HEK293 (cell line): ENCODE results near the gene COQ8B.

Experiments
- CTCF ChIA-PET: fragments of 350-600 bp; formaldehyde crosslinking; extraction: SDS; loops from one replicate; lab custom pipeline; 2021; ENCODE audit warnings: antibody characterized with exemption; lab: Yijun Ruan, JAX
- POLR2A ChIA-PET: fragments of 300-600 bp; formaldehyde crosslinking; extraction: SDS; loops from one replicate; lab custom pipeline; 2020; ENCODE audit warnings: antibody characterized with exemption, inconsistent platforms; lab: Yijun Ruan, JAX
- H3K27ac ChIP-seq: fragments of 200-500 bp; sonication (Bioruptor generic); 2 replicates; pipeline ENCODE4 v1.5.1; 2014; ENCODE audit warnings: low read depth, low read length, control low read depth, inconsistent platforms; ENCODE audit errors: extremely low read depth
- H3K36me3 ChIP-seq, 2 experiments: fragments of 200-500 bp in 1 of 2; sonication (Bioruptor generic) in 1 of 2; 1 replicate in 1 of 2; 2 replicates in 1 of 2; pipeline ENCODE4 v1.5.1; 2014 to 2017; ENCODE audit warnings: inconsistent platforms in 2 of 2, low read length in 2 of 2; ENCODE audit not compliant: control insufficient read depth in 2 of 2, insufficient read depth in 1 of 2
- H3K4me1 ChIP-seq: fragments of 200-500 bp; sonication (Bioruptor generic); 2 replicates; pipeline ENCODE4 v1.5.1; 2014; ENCODE audit warnings: mild to moderate bottlenecking, low read length, inconsistent platforms; ENCODE audit not compliant: control insufficient read depth, insufficient read depth
- H3K4me3 ChIP-seq: 2 replicates; pipeline ENCODE4 v1.5.1; 2011; ENCODE audit warnings: low read depth, mild to moderate bottlenecking, control low read depth, low read length, moderate library complexity
- H3K9me3 ChIP-seq: fragments of 200-500 bp; sonication (Bioruptor generic); 2 replicates; pipeline ENCODE4 v1.5.1; 2014; ENCODE audit warnings: low read depth, low read length, inconsistent platforms; ENCODE audit not compliant: control insufficient read depth, insufficient read depth
- ATF2 ChIP-seq: fragments of 450-650 bp; formaldehyde crosslinking; IDR thresholded peaks from 2 replicates; pipeline ENCODE4 v1.5.1; 2016; ENCODE audit warnings: missing biosample characterization, missing genetic modification characterization, low read depth
- PBX3 ChIP-seq: sonication (generic); formaldehyde crosslinking; IDR thresholded peaks from 2 replicates; pipeline ENCODE4 v1.8.1; 2022; ENCODE audit warnings: mild to moderate bottlenecking, moderate library complexity, missing genetic modification reagents
- REST ChIP-seq: fragments of 450-650 bp; formaldehyde crosslinking; IDR thresholded peaks from 2 replicates; pipeline ENCODE4 v1.5.1; 2016; ENCODE audit warnings: missing biosample characterization, missing genetic modification characterization
- SCRT1 ChIP-seq: fragments of 450-650 bp; formaldehyde crosslinking; IDR thresholded peaks from 2 replicates; pipeline ENCODE4 v1.5.1; 2016; ENCODE audit warnings: missing biosample characterization, missing genetic modification characterization, borderline replicate concordance
- SCRT2 ChIP-seq: fragments of 450-650 bp; formaldehyde crosslinking; IDR thresholded peaks from 2 replicates; pipeline ENCODE4 v1.5.1; 2016; ENCODE audit warnings: missing biosample characterization, missing genetic modification characterization
- SP3 ChIP-seq: fragments of 450-650 bp; formaldehyde crosslinking; IDR thresholded peaks from 2 replicates; pipeline ENCODE4 v1.5.1; 2016; ENCODE audit warnings: missing biosample characterization, missing genetic modification characterization
- TCF7L2 ChIP-seq: IDR thresholded peaks from 2 replicates; pipeline ENCODE4 v1.6.1; 2011; ENCODE audit warnings: low read depth, mild to moderate bottlenecking, inconsistent platforms, low read length, moderate library complexity, borderline replicate concordance
- WT1 ChIP-seq: fragments of 450-650 bp; formaldehyde crosslinking; IDR thresholded peaks from 2 replicates; pipeline ENCODE4 v1.5.1; 2016; ENCODE audit warnings: missing biosample characterization, missing genetic modification characterization
- ZBTB21 ChIP-seq: fragments of 450-650 bp; formaldehyde crosslinking; IDR thresholded peaks from 2 replicates; pipeline ENCODE4 v1.5.1; 2017; ENCODE audit warnings: missing biosample characterization, missing genetic modification characterization
- ZBTB48 ChIP-seq: fragments of 450-650 bp; formaldehyde crosslinking; IDR thresholded peaks from 2 replicates; pipeline ENCODE4 v1.5.1; 2016; ENCODE audit warnings: missing biosample characterization, missing genetic modification characterization
- ZFHX2 ChIP-seq: fragments of 450-650 bp; formaldehyde crosslinking; conservative IDR thresholded peaks from 2 replicates; pipeline ENCODE4 v1.5.1; 2016; ENCODE audit warnings: missing biosample characterization, missing genetic modification characterization
- ZNF174 ChIP-seq: fragments of 450-650 bp; formaldehyde crosslinking; IDR thresholded peaks from 2 replicates; pipeline ENCODE4 v1.5.0; 2017; ENCODE audit warnings: missing biosample characterization, mild to moderate bottlenecking, missing genetic modification characterization
- ZNF184 ChIP-seq: fragments of 450-650 bp; IDR thresholded peaks from 2 replicates; pipeline ENCODE4 v1.5.1; 2018; ENCODE audit warnings: missing biosample characterization, mild to moderate bottlenecking, missing genetic modification characterization
- ZNF19 ChIP-seq: fragments of 450-650 bp; formaldehyde crosslinking; IDR thresholded peaks from 2 replicates; pipeline ENCODE4; 2016; ENCODE audit warnings: missing biosample characterization, missing genetic modification characterization, low read depth
- ZNF239 ChIP-seq: fragments of 450-650 bp; formaldehyde crosslinking; IDR thresholded peaks from 2 replicates; pipeline ENCODE4 v1.5.1; 2016; ENCODE audit warnings: missing biosample characterization, missing genetic modification characterization
- ZNF335 ChIP-seq: fragments of 450-650 bp; formaldehyde crosslinking; conservative IDR thresholded peaks from 2 replicates; pipeline ENCODE4 v1.5.1; 2016; ENCODE audit warnings: missing biosample characterization, missing genetic modification characterization
- ZNF362 ChIP-seq: fragments of 450-650 bp; formaldehyde crosslinking; IDR thresholded peaks from 2 replicates; pipeline ENCODE4 v1.5.1; 2016; ENCODE audit warnings: missing biosample characterization, missing genetic modification characterization
- ZNF404 ChIP-seq: fragments of 450-650 bp; formaldehyde crosslinking; IDR thresholded peaks from 2 replicates; pipeline ENCODE4 v1.5.1; 2017; ENCODE audit warnings: missing biosample characterization, missing genetic modification characterization
- ZNF473 ChIP-seq: fragments of 450-650 bp; formaldehyde crosslinking; IDR thresholded peaks from 2 replicates; pipeline ENCODE4 v1.5.1; 2017; ENCODE audit warnings: missing biosample characterization, missing genetic modification characterization
- ZNF488 ChIP-seq: fragments of 450-650 bp; formaldehyde crosslinking; IDR thresholded peaks from 2 replicates; pipeline ENCODE4 v1.5.1; 2016; ENCODE audit warnings: missing biosample characterization, missing genetic modification characterization
- ZNF514 ChIP-seq: fragments of 450-650 bp; formaldehyde crosslinking; IDR thresholded peaks from 2 replicates; pipeline ENCODE4 v1.5.1; 2016; ENCODE audit warnings: missing biosample characterization, missing genetic modification characterization
- ZNF530 ChIP-seq: fragments of 450-650 bp; formaldehyde crosslinking; IDR thresholded peaks from 2 replicates; pipeline ENCODE4 v1.5.1; 2016; ENCODE audit warnings: low read depth, missing biosample characterization, missing genetic modification characterization
- ZNF544 ChIP-seq: fragments of 450-650 bp; formaldehyde crosslinking; IDR thresholded peaks from 2 replicates; pipeline ENCODE4 v1.5.0; 2017; ENCODE audit warnings: missing biosample characterization, missing genetic modification characterization
- ZNF585B ChIP-seq: fragments of 450-650 bp; formaldehyde crosslinking; IDR thresholded peaks from 2 replicates; pipeline ENCODE4 v1.5.1; 2016; ENCODE audit warnings: missing biosample characterization, missing genetic modification characterization
- ZNF596 ChIP-seq: fragments of 450-650 bp; IDR thresholded peaks from 2 replicates; pipeline ENCODE4 v1.5.0; 2018; ENCODE audit warnings: missing biosample characterization, mild to moderate bottlenecking, missing genetic modification characterization, moderate library complexity
- ZNF629 ChIP-seq: fragments of 450-650 bp; formaldehyde crosslinking; IDR thresholded peaks from 2 replicates; pipeline ENCODE4 v1.5.1; 2017; ENCODE audit warnings: missing biosample characterization, missing genetic modification characterization
- ZNF837 ChIP-seq: fragments of 450-650 bp; formaldehyde crosslinking; IDR thresholded peaks from 2 replicates; pipeline ENCODE4 v1.5.1; 2016; ENCODE audit warnings: missing biosample characterization, missing genetic modification characterization
- ZSCAN30 ChIP-seq: fragments of 450-650 bp; IDR thresholded peaks from 2 replicates; pipeline ENCODE4 v1.5.1; 2018; ENCODE audit warnings: missing biosample characterization, mild to moderate bottlenecking, missing genetic modification characterization, moderate library complexity
- TF ChIP-seq, protein P1 (sequence below): fragments of 450-650 bp; formaldehyde crosslinking; IDR thresholded peaks from 2 replicates; pipeline ENCODE4 v1.5.1; 2017; ENCODE audit warnings: missing biosample characterization, mild to moderate bottlenecking, missing genetic modification characterization, moderate library complexity

COQ8B gene

GRCh38 chr19:40744554-40745401, 28.1 kb upstream of the COQ8B start (continued):
- TF ChIP-seq ZNF184 (no peak), ZNF530 (tag by site-specific recombination) (no peak), ZNF362 (tag by site-specific recombination) (no peak), ZNF488 (no peak), ZBTB48 (tag by site-specific recombination) (no peak), ZNF19 (tag by site-specific recombination) (no peak), ZSCAN30 (tag by site-specific recombination) (no peak), ZNF174 (tag by site-specific recombination) (no peak), SP3 (no peak), ZNF335 (tag by site-specific recombination) (no peak), ZNF837 (no peak), SCRT1 (no peak), SCRT2 (no peak), ZBTB21 (tag by site-specific recombination) (no peak), TCF7L2 (no peak)
- TF ChIP-seq, protein P1, sequence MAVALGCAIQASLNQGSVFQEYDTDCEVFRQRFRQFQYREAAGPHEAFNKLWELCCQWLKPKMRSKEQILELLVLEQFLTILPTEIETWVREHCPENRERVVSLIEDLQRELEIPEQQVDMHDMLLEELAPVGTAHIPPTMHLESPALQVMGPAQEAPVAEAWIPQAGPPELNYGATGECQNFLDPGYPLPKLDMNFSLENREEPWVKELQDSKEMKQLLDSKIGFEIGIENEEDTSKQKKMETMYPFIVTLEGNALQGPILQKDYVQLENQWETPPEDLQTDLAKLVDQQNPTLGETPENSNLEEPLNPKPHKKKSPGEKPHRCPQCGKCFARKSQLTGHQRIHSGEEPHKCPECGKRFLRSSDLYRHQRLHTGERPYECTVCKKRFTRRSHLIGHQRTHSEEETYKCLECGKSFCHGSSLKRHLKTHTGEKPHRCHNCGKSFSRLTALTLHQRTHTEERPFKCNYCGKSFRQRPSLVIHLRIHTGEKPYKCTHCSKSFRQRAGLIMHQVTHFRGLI, result 0 out of 2 replicates have a peak, but pooled peaks have one; percentile 13

GRCh38 chr19:40743926-40744325, 27.2 kb upstream of the COQ8B start:
- Histone ChIP-seq H3K36me3 (peaks cover 58 to 59% of the 10 kb centered on the region in 2 experiments; a peak in 2 of 3 replicates), H3K4me1 (peaks cover 3% of the 10 kb centered on the region; the same call in 1 of the 2 replicates), H3K4me3 (no peak overlapping the region), H3K27ac (no peak overlapping the region), H3K9me3 (no peaks in the 10 kb centered on the region)
- CTCF ChIA-PET, result interaction anchor here (0.6 to 3.3 kb wide), 13 partner anchors 10 to 1658 kb away, joined by 3 to 23 read pairs (median 4); partner anchors contain the start of gene RAB4B
- POLR2A ChIA-PET, result interaction anchor here (0.8 to 4.3 kb wide), 8 partner anchors 16 to 401 kb away, joined by 3 to 30 read pairs (median 6); partner anchors contain the start of genes COQ8B, EGLN2, ITPKC and NUMBL
- TF ChIP-seq REST (tag by site-specific recombination), result no peak
- no peak for TF ChIP-seq ZNF596
- TF ChIP-seq WT1, result no peak
- no peak for TF ChIP-seq ZNF473
- no peak for TF ChIP-seq ZNF585B
- TF ChIP-seq ZNF629 (tag by site-specific recombination), result no peak
- TF ChIP-seq ZNF514, result no peak
- TF ChIP-seq ZNF544 (tag by site-specific recombination), result no peak
- no peak for TF ChIP-seq ZFHX2
- no peak for TF ChIP-seq ZNF404 (tag by site-specific recombination)
- TF ChIP-seq PBX3, result no peak
- TF ChIP-seq ZNF239 (tag by site-specific recombination), result no peak
- no peak for TF ChIP-seq ATF2 (tag by site-specific recombination)
